Peyer's patch (tissue), 4 donors: Measurements from ENCODE around the gene ZSCAN10.

Experiments
- POLR2A ChIP-seq, 2 donors: fragments of 450-650 bp; IDR thresholded peaks; one replicate each; pipeline ENCODE4 v1.5.1; 2017; ENCODE audit warnings: antibody characterized with exemption in 2 of 2, mild to moderate bottlenecking in 2 of 2, moderate library complexity in 2 of 2
- TF ChIP-seq, protein P1 (sequence below), 6 experiments: fragments of 450-650 bp in 4 of 6; fragments of 200-600 bp in 2 of 6; sonication (generic) in 1 of 6; IDR thresholded peaks; one replicate each; pipeline ENCODE4 v1.5.1; 2017 to 2019; ENCODE audit warnings: antibody characterized with exemption in 6 of 6, mild to moderate bottlenecking in 3 of 6, moderate library complexity in 1 of 6

DNA sequence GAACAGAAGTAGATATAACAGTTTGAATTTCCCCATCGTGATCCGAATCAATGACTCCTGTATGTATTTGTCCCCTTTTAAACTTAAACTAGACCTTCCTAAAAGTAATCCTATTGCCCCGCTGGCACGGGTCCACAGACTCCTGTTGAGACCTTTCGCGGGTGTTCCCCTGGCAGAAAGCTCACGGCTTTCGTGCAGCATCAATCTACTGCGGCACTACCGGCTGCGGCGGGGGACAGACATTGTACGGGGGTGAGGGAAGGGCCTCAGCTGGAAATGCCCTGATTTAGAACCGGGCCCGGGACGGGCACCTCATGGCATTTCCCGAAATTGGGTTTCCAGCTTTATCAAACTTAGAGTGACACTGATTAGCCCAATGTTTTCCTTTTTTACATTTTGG, 19.1 kb downstream of the ZSCAN10 start:
- TF ChIP-seq, protein P1, sequence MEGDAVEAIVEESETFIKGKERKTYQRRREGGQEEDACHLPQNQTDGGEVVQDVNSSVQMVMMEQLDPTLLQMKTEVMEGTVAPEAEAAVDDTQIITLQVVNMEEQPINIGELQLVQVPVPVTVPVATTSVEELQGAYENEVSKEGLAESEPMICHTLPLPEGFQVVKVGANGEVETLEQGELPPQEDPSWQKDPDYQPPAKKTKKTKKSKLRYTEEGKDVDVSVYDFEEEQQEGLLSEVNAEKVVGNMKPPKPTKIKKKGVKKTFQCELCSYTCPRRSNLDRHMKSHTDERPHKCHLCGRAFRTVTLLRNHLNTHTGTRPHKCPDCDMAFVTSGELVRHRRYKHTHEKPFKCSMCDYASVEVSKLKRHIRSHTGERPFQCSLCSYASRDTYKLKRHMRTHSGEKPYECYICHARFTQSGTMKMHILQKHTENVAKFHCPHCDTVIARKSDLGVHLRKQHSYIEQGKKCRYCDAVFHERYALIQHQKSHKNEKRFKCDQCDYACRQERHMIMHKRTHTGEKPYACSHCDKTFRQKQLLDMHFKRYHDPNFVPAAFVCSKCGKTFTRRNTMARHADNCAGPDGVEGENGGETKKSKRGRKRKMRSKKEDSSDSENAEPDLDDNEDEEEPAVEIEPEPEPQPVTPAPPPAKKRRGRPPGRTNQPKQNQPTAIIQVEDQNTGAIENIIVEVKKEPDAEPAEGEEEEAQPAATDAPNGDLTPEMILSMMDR (IDR thresholded peaks at IDR 0.05) = no peak
- no peak for TF ChIP-seq POLR2A (IDR thresholded peaks at IDR 0.05)
